22Rv1 (cell line): ENCODE measurements around the gene ZNF385C.

Source experiments
- CTCF ChIP-seq: fragments of 450-650 bp; IDR thresholded peaks from 2 replicates; pipeline ENCODE4 v1.5.1; 2017; ENCODE audit warnings: mild to moderate bottlenecking
- ZFX ChIP-seq: fragments of 450-650 bp; IDR thresholded peaks from 2 replicates; pipeline ENCODE4 v1.6.1; 2017; ENCODE audit warnings: antibody characterized with exemption, borderline replicate concordance

DNA sequence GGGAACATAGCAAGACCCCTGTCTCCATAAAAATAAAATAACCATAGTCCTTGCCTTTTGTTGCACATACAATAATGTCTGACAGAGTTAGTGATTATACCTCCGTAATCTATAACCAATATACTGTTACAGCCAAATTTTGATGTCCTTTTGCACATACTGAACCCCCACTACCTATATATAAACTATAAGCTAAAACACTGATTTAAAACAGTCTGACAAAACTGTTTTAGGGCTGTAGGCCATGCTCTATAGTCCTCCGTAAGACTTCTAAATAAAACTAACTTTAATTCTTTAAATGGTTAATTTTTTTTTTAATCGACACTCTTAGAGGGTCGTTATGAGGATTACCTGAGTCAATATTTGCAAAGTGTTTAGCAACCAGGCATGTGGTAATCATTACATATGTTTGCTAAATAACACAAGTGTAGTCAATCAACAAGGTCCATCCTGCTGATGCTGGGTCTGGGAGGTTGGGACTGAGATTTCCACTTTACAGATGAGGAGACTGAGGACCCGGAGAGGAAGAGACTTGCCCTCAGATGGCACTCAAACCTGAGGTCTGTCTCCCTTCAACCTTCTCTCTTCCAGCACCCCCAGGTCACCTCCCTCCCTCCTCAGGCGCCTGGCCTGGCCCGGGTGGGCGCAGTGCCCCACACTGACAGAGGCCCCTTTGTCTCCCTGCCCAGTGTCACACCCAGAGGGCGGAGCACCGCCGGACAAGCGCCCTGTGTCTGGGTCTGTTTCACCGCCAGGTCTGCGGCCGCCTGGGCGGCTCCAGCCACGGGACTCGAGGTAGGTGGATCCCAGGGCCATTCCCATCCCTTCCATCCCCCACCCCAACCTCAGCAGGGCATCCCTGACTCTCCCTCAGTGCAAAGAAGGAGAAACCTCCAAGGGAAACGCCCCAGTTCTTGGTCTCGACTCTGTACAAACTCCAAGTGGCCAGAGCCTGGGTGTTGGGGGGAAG lies 10.3 kb downstream of the ZNF385C start:
- TF ChIP-seq CTCF (no peak), ZFX (no peak)
